ENCODE data around the gene MYMX.
A peak's percentile ranks its signal among the peaks of the same experiment; 100 is the strongest.
"Not testable (repeated sequence)": the region's sequence is repeated elsewhere in the genome, so short reads cannot be mapped to it uniquely, and the experiment has no call there.

The MYMX gene

DNA sequence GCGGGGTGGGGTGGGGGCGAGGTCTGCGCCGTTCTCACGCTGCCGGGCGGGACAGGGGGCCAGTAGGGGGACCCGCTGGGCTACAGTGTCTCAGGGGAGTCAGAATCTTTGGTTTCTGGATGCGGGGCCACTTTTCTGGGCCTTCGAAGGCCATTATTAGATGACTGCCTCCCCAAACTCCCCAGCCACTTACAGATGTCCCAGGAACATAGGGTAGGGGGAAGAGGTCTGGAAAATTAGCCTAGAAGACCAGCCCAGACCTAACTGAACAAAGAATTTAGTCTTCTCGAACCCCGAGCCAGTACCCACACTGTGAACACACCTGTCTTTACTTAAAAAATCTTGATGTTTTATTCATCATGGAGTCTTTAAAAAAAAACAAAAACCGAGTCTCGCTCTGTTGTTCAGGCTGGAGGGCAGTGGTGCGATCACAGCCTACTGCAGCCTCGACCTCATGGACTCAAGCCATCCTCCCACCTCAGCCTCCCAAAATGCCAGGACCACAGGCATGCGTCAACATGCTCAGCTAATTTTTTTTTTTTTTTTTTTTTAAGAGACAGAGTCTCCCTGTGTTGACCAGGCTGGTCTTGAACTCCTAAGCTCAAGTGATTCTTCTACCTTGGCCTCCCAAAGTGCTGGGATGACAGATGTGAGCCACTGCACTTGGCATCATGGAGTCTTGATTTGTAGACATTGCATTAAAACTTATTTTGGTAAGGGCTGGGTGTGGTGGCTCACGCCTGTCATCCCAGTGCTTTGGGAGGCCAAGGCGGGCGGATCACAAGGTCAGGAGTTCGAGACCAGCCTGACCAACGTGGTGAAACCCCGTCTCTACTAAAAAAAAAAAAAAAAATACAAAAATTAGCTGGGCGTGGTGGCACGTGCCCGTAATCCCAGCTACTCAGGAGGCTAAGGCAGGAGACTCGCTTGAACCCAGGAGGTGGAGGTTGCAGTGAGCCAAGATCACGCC is 3.4 kb downstream of the MYMX start:
- no peak for DNase-seq (ENCODE audit: low read depth in 2 of 2)

DNA sequence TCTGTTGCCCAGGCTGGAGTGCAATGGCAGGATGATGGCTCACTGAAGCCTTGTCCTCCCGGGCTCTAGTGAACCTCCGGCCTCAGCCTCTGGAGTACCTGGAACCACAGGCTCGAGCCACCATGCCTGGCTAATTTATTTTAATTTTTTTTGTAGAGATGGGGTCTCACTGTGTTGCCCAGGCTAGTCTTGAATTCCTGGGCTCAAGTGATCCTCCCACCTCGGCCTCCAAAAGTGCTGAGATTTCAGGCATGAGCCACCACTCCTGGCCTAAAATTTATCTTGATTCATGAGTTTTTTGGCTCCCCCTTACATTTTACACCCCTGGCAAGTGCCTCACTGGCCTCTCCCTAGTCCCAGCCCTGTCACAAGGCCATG is 4.2 kb downstream of the MYMX start:
- DNase-seq (ENCODE audit: low read depth in 2 of 2) = no peak

DNA sequence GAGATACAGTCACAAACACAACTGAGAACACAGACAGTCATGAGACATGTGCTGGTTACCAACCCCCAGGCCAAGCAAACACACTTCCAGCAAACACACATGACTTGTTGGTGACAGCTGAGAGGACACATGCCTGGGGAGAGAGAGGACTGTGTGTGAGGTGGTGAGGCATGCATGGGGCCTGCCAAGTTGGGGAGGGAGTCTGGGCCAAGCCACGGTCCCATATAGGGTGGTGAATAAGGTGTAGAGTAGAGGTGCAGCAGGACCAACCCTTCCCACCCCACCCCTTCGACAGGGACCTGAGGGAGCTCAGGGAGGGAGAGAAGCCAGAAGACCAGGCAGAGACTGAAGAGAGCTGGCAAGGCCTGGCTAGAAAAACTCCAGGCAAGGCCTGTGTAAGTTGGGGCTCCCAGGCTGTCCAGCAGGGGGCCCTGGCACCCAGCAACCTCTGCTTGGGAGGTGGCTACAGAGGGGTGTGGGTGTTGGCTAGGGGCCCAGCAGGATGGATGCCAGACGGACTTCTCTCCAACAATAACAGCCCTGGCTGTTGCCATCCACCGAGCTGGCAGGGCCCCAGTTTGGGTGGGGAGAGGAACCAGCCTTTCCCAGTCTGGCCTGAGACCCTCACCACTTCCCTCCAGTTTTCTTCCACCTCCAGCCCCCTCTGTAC is 4.7 kb downstream of the MYMX start:
- peak; percentile 68 to 69 for DNase-seq (ENCODE audit: low read depth in 2 of 2)

DNA sequence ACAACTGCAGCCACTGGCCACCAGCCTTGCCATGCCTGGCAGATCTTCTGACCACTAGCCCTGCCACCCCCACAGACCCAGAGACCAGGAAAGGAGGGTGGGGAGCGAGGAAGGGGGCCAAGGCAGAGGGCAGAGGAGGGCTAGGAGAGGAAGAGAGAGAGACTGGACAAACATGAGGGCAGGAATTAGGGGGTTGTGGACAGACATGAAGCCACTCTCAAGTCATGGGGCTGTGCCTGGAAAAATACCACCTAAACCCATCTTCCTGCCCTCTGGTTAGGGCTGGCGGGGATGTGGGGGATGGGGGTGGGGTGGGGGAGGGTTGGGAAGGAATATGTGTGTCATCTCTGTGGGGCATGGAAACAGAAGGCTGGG is 5.2 kb downstream of the MYMX start:
- DNase-seq (ENCODE audit: low read depth in 2 of 2) = no peak

DNA sequence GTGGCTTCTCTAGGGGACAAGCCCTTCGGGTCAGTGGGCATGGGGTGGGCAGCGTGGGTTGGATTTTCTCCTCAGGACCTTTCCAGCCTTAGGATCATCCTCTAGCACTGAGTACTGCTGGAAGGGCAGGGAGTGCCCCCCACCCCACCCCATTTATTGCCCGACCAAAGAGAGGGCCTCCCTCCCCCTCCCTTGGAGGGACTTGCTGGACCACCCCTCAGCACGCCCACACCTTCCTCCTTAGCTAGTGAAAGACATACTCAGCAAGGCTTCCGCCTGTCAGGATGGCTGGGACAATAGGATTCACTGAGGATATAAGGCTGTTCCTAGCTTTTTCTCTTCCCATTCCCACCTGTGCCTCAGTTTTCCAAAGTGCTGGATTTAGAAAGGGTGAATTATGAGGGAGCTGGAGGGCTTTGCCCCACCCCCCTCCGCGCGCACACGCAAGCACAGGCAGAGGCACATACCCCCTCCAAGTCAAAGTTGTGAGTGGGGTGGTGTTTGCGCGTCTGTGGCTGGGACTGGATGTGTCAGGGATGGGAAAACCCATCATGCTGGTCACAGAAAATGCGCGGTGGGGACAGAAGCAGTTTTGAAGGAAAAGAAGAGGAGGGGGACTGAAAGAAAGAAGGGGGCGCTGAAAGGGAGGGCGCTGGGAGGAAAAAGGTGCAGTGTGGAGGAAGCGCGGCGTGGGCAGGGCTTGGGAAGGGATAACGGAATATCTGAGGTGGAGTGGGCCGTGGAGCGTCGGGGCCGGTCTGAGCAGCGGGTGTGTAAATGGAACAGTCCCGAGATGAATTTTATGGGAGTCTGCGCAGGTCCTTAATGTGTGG is 6.0 kb downstream of the MYMX start:
- no peak for DNase-seq (ENCODE audit: low read depth in 2 of 2)

DNA sequence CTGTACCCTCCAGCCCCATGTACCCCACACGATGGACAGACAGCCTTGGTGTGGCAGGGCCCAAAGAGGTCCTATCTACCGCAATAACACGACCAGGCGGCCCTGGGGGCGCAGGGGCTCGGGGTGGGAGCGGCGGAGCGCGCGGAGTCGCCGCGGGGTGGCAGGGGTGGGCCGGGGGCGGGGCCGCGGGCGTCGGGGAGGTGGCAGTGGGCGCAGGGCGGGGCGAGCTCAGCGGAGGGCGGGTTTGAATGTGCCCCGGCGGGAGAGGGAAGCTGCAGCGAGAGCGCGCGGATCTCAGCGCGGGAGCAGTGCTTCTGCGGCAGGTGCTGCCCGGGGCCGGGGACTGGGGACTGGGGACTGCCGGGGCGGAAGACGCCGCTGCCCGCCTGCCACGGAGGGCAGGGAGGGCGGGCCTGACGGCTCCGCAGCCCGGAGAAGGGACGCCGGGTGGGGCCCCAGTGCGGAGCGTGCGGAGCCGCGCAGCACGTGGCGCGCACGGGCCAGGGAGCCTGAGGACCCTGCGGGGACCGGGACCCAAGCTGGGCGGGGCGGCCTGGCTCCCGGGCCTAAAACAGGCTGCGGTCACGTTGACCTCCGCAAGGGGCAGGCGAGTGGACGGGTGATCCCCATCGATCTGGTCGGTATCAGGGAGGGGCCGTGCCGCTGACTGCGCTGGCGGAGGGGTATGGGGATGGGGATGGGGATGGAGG is 6.7 kb downstream of the MYMX start, which contains the start of gene SLC29A1:
Gene SLC29A1 (plus strand): TSS at position 277 of the 710 bp plus-strand sequence. CDS start 3,719 bp downstream, outside the sequence.
- peak; percentile 82 for DNase-seq (ENCODE audit: low read depth in 2 of 2)

DNA sequence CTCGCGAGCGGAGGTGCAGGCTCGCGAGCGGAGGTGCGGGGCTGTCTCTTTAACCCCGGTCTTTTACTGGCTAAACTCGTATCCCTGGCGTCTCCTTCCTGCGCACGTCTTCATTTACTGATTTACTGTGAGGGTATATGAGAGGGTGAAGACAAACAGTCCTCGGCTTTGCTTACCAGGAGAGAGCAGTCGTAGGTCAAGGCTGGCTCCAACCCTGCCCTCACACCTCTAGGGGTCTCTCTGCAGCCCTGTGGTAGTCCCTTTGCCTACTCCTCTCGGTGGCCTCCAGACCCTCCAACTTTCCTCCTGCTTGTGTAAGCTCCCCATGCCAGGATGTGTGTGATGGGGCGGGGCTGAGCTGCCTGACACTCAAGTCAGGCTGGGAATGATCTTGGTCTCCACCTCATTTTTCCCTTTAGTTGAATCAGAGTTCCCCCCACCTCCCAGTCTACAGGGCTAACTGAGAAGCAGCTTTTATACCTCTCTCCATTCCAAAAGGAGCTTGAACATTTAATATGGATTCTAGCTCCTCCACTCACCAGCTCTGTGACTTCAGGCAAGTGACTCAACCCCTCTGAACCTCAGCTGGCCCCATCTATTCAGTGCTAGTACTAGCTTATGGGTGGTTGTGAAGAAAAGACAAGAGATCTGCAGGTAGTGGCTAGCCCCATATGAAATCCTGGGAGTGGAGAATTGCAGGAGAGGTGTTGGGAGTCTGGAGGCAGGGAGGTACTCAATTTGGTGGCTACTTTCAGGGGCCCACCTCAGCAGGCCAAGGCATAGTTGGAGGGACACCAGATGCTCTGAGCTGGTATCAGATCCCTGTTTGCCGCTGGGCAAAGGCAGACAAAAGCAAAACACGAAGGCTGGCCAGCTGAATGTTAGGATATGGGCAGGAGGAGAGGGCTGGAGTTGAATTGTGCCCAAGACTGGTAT is 7.6 kb downstream of the MYMX start:
- no peak for DNase-seq (ENCODE audit: low read depth in 2 of 2)

DNA sequence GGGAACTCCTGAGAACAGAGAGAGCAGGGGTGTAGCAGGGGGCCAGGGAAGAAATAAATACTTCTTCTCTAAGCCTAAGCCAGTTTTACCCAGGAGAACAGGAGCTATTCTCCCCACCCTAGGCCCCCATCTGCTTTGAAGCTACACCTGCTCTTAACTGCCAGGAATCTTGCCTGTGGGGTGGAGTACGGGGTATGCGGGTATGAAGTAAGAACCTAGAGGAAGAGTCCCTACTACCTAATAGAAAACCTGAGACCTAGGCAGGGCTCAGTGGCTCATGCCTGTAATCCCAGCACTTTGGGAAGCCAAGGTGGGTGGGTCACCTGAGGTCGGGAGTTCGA is 8.2 kb downstream of the MYMX start:
- no peak for DNase-seq (ENCODE audit: low read depth in 2 of 2)

DNA sequence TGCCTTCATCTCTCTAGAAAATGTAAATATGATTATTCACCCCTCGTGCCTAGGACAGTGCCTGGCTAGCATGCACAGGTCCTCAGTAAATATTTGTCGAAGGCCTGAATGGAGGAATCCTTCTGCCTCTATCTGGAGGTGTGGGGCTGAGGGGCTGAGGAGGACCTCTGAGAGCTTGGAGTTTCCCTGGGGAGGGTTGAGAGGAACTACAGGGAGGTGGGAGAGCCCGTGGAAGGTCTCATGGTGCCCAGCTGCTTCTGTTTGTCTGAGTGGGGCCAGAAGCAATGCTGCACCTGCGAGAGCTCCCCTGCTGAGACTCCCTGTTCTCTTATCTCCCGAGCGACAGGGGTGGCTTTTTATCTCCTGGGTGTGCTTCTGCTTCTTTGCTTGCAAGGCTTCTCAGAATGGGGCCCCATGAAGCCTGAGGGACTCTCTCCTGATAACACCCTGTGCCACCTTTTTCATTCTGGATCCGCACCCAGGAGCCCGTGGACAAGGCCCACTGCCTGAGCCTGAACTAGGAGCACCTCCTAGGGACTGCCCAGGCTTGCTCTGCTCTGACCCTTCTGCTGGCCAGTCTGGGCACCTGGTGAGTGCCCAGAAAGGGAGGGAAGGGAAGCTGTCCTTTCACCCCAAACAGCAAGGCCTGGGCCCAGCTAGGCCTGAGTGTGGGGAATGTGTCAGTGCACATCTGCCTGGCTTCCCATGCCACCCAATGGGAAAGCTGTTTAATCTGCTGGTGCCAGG is 9.0 kb downstream of the MYMX start:
- no peak for DNase-seq (ENCODE audit: low read depth in 2 of 2)

DNA sequence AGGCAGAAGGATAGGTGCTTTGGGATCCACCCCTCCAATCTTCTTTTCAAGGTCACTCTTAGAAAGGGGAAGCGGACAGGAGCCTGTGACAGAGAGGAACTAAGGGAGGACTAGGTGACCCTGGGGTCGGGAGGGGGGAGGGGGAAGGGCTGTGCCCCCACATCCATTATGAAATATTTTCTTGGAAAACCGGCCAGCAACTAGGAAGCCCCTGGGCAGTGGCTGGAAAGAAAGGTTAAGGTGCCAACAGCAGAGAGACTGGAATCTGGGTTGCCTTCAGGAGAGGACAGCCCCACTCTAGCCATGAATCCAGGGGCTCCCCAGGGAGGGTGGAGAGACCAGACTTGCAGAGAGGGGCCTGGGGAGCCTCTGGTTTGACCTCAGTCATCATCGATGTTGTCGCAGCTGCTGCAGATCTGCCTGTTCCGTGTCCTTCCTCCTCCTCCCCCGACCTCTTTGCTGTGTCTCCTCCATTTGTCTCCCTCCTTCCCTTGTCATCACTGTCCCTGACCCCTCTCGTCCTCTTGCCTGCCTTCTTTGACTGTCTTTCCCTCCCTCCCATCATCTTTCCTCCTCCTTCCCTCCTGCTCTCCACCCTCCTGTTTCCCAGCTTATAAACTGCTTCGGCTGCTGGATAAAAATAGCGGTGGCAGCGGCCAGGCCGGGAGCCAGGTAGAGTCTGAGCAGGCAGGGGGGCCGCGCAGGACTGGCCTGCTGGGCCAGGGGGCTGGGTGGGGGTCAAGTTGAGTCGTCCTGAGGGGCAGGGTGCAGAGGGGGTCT is 9.8 kb downstream of the MYMX start:
- DNase-seq (ENCODE audit: low read depth in 2 of 2) = no peak

DNA sequence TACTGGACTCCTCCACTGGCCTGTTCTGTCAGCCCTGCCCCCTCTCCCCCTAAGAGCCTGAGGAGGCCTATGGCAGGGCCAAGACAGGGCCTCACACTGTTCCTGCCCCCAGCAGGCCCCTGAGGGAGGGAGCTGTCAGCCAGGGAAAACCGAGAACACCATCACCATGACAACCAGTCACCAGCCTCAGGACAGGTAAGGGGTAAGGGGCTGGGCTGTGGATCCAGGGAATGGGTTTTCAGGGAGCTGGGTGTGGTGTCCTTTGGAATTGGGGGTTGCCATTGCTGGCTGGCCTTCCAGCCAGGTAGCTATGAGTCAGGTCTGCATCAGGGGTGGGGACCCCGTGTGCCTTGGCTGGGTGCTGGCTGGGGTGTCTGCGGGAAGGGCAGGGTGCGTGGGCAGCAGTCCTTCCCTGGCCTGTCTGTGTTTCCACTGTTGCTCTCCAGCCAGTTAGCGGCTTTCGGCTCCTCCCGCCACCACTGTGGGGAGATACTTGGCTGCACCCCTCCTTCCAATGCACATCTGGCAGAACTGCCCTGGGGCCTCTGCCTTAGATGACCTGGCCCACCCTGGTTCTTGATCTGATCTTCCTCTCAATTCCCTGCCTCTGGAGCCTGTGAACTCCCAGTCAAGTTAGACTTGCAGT is 10.5 kb downstream of the MYMX start:
- no peak for DNase-seq (ENCODE audit: low read depth in 2 of 2)

DNA sequence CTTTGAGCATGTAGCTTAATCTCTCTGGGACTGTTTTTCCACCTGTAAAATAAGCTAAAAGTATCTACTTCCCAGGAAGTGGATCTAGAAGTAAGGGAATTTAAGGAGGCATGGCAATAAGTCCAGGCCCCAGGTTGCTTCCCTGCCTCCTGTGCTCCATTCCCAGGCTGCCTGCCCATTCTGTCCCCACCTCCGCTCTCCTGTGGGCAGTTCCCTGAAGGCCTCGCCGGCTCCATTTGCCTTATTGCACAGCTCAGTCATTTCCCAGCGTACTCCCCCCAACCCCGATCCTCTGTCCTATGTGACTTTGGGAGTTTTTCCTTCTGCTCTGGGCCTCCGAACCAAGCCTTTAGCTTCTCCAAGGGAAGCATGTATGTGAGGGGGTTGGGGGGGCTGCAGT is 11.3 kb downstream of the MYMX start:
- no peak for DNase-seq (ENCODE audit: low read depth in 2 of 2)

DNA sequence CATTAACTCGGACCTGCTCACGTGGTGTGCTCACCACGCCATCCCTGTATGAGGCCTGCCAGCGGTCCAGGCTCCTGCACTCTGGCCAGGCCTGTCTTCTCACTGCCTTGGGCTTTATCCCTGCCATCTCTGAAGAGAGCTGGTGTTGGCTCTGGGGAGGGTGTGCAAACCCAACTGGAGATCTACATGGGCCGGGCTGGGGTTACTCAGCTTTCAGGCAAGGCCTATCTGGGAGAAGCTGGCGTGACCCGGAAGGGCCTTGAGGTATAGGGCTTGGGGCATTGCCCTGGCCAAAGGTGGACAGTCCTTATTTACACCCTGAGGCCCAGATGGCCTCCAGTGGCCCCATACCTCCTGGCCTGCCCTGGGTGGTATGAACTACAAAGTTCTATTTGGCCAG is 11.7 kb downstream of the MYMX start:
- no peak for DNase-seq (ENCODE audit: low read depth in 2 of 2)

DNA sequence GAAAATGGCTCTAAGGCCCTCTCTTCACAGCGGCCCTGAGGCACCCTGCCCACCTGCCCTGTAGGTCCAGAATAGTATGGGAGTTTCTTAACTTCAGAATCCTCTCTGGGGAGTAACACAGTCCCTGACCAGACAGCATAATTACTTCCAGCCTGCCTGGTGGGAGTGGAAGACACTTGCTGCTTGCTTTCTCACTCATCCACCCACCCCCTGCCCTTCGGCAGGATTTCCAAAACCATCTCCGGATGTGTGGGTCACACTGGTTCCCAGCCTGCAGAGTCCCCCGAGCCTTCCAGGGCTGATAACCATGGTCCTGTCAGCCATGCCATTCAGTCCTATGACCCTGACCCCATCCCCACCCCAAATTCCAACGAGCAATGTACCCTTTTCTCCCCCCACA is 12.1 kb downstream of the MYMX start:
- DNase-seq (ENCODE audit: low read depth in 2 of 2) = no peak

DNA sequence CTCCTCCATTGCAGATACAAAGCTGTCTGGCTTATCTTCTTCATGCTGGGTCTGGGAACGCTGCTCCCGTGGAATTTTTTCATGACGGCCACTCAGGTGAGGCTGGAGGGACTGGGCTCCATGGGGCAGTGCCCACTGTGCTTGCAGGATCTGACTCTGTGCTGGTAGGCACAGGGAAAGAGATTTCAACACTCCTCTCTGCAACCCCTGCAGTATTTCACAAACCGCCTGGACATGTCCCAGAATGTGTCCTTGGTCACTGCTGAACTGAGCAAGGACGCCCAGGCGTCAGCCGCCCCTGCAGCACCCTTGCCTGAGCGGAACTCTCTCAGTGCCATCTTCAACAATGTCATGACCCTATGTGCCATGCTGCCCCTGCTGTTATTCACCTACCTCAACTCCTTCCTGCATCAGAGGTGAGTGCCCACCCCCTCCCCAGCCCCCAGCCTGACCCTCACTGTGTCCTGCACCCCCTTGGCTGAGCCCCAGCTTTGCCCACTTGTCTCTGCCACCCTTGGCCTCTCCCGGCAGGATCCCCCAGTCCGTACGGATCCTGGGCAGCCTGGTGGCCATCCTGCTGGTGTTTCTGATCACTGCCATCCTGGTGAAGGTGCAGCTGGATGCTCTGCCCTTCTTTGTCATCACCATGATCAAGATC is 12.8 kb downstream of the MYMX start:
- no peak for DNase-seq (ENCODE audit: low read depth in 2 of 2)

DNA sequence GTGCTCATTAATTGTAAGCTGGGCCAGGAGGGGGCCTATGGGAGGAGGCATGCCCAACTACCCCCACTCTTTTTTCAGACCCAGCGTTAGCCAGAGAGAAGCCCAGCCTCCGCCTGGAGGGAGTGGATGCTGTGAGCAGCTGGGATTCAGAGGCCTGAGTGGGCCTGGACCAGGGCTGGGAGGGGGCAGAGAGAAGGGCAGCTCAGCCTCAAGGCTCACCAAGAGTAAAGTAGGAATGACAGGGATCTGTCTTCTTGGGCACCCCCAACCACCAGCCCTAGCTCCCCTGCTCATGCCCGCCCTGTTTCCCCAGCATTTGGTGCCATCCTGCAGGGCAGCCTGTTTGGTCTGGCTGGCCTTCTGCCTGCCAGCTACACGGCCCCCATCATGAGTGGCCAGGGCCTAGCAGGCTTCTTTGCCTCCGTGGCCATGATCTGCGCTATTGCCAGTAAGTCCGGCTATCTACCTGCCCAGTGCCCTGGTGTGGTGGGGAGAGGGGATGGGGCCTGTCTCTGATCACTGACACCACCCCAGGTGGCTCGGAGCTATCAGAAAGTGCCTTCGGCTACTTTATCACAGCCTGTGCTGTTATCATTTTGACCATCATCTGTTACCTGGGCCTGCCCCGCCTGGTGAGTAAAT is 13.4 kb downstream of the MYMX start:
- no peak for DNase-seq (ENCODE audit: low read depth in 2 of 2)

DNA sequence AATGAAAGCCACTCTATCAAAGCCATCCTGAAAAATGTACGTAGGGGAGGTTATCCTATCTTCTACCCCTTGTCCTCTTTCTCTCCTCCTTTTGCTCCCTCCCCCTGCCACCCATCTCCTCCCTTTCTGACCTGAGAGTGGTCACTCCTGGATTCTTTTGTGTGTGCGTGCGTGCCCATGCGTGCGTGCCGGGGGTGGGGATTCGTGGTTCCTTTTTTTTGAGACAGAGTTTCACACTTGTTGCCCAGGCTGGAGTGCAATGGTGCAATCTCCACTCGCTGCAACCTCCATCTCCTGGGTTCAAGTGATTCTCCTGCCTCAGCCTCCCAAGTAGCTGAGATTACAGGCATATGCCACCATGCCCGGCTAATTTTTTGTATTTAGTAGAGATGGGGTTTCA is 14.7 kb downstream of the MYMX start:
- DNase-seq (ENCODE audit: low read depth in 2 of 2) = not testable (repeated sequence)
